Stimulated activated CD4-positive, alpha-beta T cell treated with anti-CD3 and anti-CD28 coated beads, Interleukin-2, amount 100 ng/mL, for 48 hours (primary cell): ENCODE results near the gene RPH3AL.
A peak's percentile ranks its signal among the peaks of the same experiment; 100 is the strongest.

Source experiments
- DNase-seq, 2 donors: peaks; one replicate each; pipeline ENCODE4 v3.0.0-alpha.2; 2020

The RPH3AL gene

GRCh38 chr17:193841-194806, 158.5 kb downstream of the RPH3AL start:
- DNase-seq = no peak

GRCh38 chr17:193426-193810, 159.2 kb downstream of the RPH3AL start:
- no peak for DNase-seq

GRCh38 chr17:192666-193425, 159.8 kb downstream of the RPH3AL start:
- DNase-seq = no peak

GRCh38 chr17:189444-189843, 163.2 kb downstream of the RPH3AL start:
- DNase-seq = no peak

- DNase-seq = no peak
Observed at GRCh38 chr17:187130-187529, 165.5 kb downstream of the RPH3AL start.

GRCh38 chr17:185445-186138, 167.0 kb downstream of the RPH3AL start:
- peak; percentile 6 to 30 for DNase-seq

GRCh38 chr17:183021-183420, 169.6 kb downstream of the RPH3AL start:
- DNase-seq = no peak

- no peak for DNase-seq
Observed at GRCh38 chr17:182050-182751, 170.4 kb downstream of the RPH3AL start.

GRCh38 chr17:181245-182049, 171.2 kb downstream of the RPH3AL start, which contains the start of gene DOC2B:
Gene DOC2B (minus strand): TSS chr17:181650. CDS start chr17:181479, 171 bp downstream.
- no peak for DNase-seq

GRCh38 chr17:180381-181244, 172.0 kb downstream of the RPH3AL start:
- no peak for DNase-seq

- DNase-seq = no peak
Observed at GRCh38 chr17:179781-180380, 172.7 kb downstream of the RPH3AL start.

GRCh38 chr17:179066-179432, 173.6 kb downstream of the RPH3AL start:
- DNase-seq = no peak

- DNase-seq = no peak
Observed at GRCh38 chr17:178292-179065, 174.1 kb downstream of the RPH3AL start.

GRCh38 chr17:177762-178161, 174.8 kb downstream of the RPH3AL start:
- no peak for DNase-seq

GRCh38 chr17:177155-177554, 175.5 kb downstream of the RPH3AL start:
- DNase-seq = no peak

GRCh38 chr17:173166-173911, 179.3 kb downstream of the RPH3AL start:
- no peak for DNase-seq

- DNase-seq = no peak
Observed at GRCh38 chr17:172401-172800, 180.2 kb downstream of the RPH3AL start.

- no peak for DNase-seq
Observed at GRCh38 chr17:171871-172270, 180.7 kb downstream of the RPH3AL start.
